H1 (cell line): ENCODE results near the gene TSPEAR. TPM values are rescaled to one million over a fixed set of nuclear protein-coding genes. Genes with fewer than 3 reads are reported as not detected.

Source experiments
- CTCF ChIA-PET: fragments of 300-600 bp; sonication (Branson Sonifier 250); formaldehyde crosslinking; loops from one replicate; lab custom pipeline; 2021; ENCODE audit not compliant: partially characterized antibody; lab: Charles Lee
- POLR2A ChIA-PET: fragments of 300-600 bp; sonication (Branson Sonifier 250); formaldehyde crosslinking; loops from one replicate; lab custom pipeline; 2021; ENCODE audit warnings: inconsistent platforms; ENCODE audit not compliant: partially characterized antibody; lab: Charles Lee
- DNase-seq, 2 experiments: peaks; one replicate each; pipeline versions ENCODE4 v3.0.0 to v3.0.0-alpha.2; 2010 to 2022; ENCODE audit warnings: low spot score in 2 of 2, low read depth in 1 of 2, mixed read lengths in 1 of 2
- FAIRE-seq: peaks from 2 replicates; lab custom pipeline; 2011; peaks lifted over from hg19 to GRCh38; lab: Jason Lieb, UNC
- H2AFZ ChIP-seq: 2 replicates; pipeline ENCODE4 v1.8.1; 2012; ENCODE audit warnings: low read length, inconsistent platforms
- H2AK5ac ChIP-seq: 2 replicates; pipeline ENCODE4 v1.6.1; 2013; ENCODE audit warnings: low read depth, low read length
- H2BK120ac ChIP-seq: replicated peaks from 2 replicates; pipeline ENCODE3; 2013; ENCODE audit warnings: low read depth, low read length, inconsistent platforms
- H2BK12ac ChIP-seq: 2 replicates; pipeline ENCODE4 v1.6.1; 2013; ENCODE audit warnings: low read depth, low read length
- H2BK15ac ChIP-seq: 2 replicates; pipeline ENCODE4 v1.6.1; 2013; ENCODE audit warnings: low read length
- H2BK20ac ChIP-seq: 2 replicates; pipeline ENCODE4 v1.6.1; 2013; ENCODE audit warnings: low read length
- H2BK5ac ChIP-seq: 2 replicates; pipeline ENCODE4 v1.6.1; 2013; ENCODE audit warnings: low read depth, low read length
- H3K14ac ChIP-seq: 2 replicates; pipeline ENCODE4 v1.6.1; 2013; ENCODE audit warnings: inconsistent platforms; ENCODE audit not compliant: insufficient read length
- H3K18ac ChIP-seq: 2 replicates; pipeline ENCODE4 v1.6.1; 2013; ENCODE audit warnings: low read length; ENCODE audit errors: extremely low read depth
- H3K23ac ChIP-seq: 2 replicates; pipeline ENCODE4 v1.6.1; 2013; ENCODE audit warnings: inconsistent platforms; ENCODE audit not compliant: insufficient read length
- H3K23me2 ChIP-seq: 2 replicates; pipeline ENCODE4 v1.6.1; 2013; ENCODE audit warnings: low read depth, low read length
- H3K27ac ChIP-seq: 2 replicates; pipeline ENCODE4 v1.6.1; 2011; ENCODE audit warnings: low read depth, low read length, inconsistent platforms
- H3K27me3 ChIP-seq, 4 experiments: replicated peaks in 1 of 4; 1 replicate in 1 of 4; 2 replicates in 3 of 4; pipeline versions ENCODE4 v1.6.1 to v1.8.1; 2011 to 2013; ENCODE audit warnings: low read length in 3 of 4, mild to moderate bottlenecking in 3 of 4, inconsistent platforms in 2 of 4, mixed read lengths in 2 of 4, moderate library complexity in 1 of 4; ENCODE audit not compliant: control insufficient read depth in 3 of 4, insufficient read depth in 3 of 4; ENCODE audit errors: extremely low read depth in 1 of 4
- H3K36me3 ChIP-seq, 4 experiments: 2 replicates each; pipeline versions ENCODE4 v1.6.1 to v1.8.1; 2011 to 2013; ENCODE audit warnings: mild to moderate bottlenecking in 4 of 4, low read length in 3 of 4, moderate library complexity in 2 of 4, control low read depth in 1 of 4, inconsistent platforms in 1 of 4; ENCODE audit not compliant: insufficient read depth in 4 of 4, control insufficient read depth in 2 of 4
- H3K4ac ChIP-seq: replicated peaks from 2 replicates; pipeline ENCODE3; 2013; ENCODE audit warnings: low read length, low read depth, mixed read lengths, inconsistent platforms; ENCODE audit not compliant: insufficient read length
- H3K4me1 ChIP-seq, 4 experiments: replicated peaks in 1 of 4; 1 replicate in 1 of 4; 2 replicates in 3 of 4; pipeline versions ENCODE4 v1.6.1 to v1.8.1; 2011 to 2013; ENCODE audit warnings: low read length in 3 of 4, inconsistent platforms in 2 of 4, mixed read lengths in 1 of 4; ENCODE audit not compliant: insufficient read depth in 4 of 4, control insufficient read depth in 3 of 4
- H3K4me2 ChIP-seq, 2 experiments: 2 replicates each; pipeline versions ENCODE4 v1.6.1 to v1.8.1; 2011 to 2013; ENCODE audit warnings: low read depth in 2 of 2, low read length in 2 of 2, control low read depth in 1 of 2, inconsistent platforms in 1 of 2, mild to moderate bottlenecking in 1 of 2; ENCODE audit not compliant: insufficient read depth in 1 of 2
- H3K4me3 ChIP-seq, 4 experiments: fragments of 200-600, 300-600 bp in 1 of 4; sonication (generic), shearing (Covaris generic), sonication (Bioruptor Twin) in 1 of 4; 2 replicates each; pipeline versions ENCODE4 v1.5.1 to v1.8.1; 2011 to 2016; ENCODE audit warnings: low read length in 4 of 4, low read depth in 3 of 4, control low read depth in 2 of 4, inconsistent platforms in 2 of 4, mild to moderate bottlenecking in 2 of 4, mixed read lengths in 1 of 4, moderate library complexity in 1 of 4; ENCODE audit not compliant: insufficient read depth in 2 of 4; ENCODE audit errors: extremely low read depth in 1 of 4
- H3K56ac ChIP-seq: replicated peaks from 2 replicates; pipeline ENCODE3; 2013; ENCODE audit warnings: low read depth, mild to moderate bottlenecking, mixed read lengths, low read length, inconsistent platforms; ENCODE audit not compliant: insufficient read length
- H3K79me1 ChIP-seq: 2 replicates; pipeline ENCODE4 v1.6.1; 2013; ENCODE audit warnings: low read depth, low read length, control low read depth
- H3K79me2 ChIP-seq, 2 experiments: 2 replicates each; pipeline versions ENCODE4 v1.6.1 to v1.8.1; 2012 to 2013; ENCODE audit warnings: low read length in 2 of 2, mild to moderate bottlenecking in 2 of 2, inconsistent platforms in 1 of 2; ENCODE audit not compliant: insufficient read depth in 2 of 2, control insufficient read depth in 1 of 2
- H3K9ac ChIP-seq, 4 experiments: replicated peaks in 1 of 4; 1 replicate in 1 of 4; 2 replicates in 3 of 4; pipeline versions ENCODE4 v1.6.1 to v1.8.1; 2011 to 2013; ENCODE audit warnings: low read depth in 3 of 4, low read length in 3 of 4, control low read depth in 2 of 4, mild to moderate bottlenecking in 2 of 4, moderate library complexity in 2 of 4, inconsistent platforms in 1 of 4; ENCODE audit errors: extremely low read depth in 1 of 4
- H3K9me3 ChIP-seq, 2 experiments: 2 replicates each; pipeline versions ENCODE4 v1.6.1 to v1.8.1; 2012 to 2013; ENCODE audit warnings: mild to moderate bottlenecking in 2 of 2, moderate library complexity in 2 of 2, control low read depth in 1 of 2, inconsistent platforms in 1 of 2, low read depth in 1 of 2, low read length in 1 of 2, mixed read lengths in 1 of 2; ENCODE audit not compliant: insufficient read depth in 2 of 2
- H4K20me1 ChIP-seq, 2 experiments: replicated peaks in 1 of 2; 2 replicates each; pipeline versions ENCODE3 to v1.8.1; 2011 to 2013; ENCODE audit warnings: inconsistent platforms in 2 of 2, low read length in 2 of 2, mild to moderate bottlenecking in 1 of 2; ENCODE audit not compliant: insufficient read depth in 2 of 2, control insufficient read depth in 1 of 2
- H4K5ac ChIP-seq: 2 replicates; pipeline ENCODE4 v1.6.1; 2013; ENCODE audit warnings: low read length, low read depth, mixed read lengths, inconsistent platforms; ENCODE audit not compliant: insufficient read length
- H4K8ac ChIP-seq: 2 replicates; pipeline ENCODE4 v1.8.0; 2013; ENCODE audit warnings: mild to moderate bottlenecking, moderate library complexity, low read length, inconsistent platforms; ENCODE audit not compliant: insufficient read depth; ENCODE audit errors: extremely low read depth
- H4K91ac ChIP-seq: replicated peaks from 2 replicates; pipeline ENCODE3; 2013; ENCODE audit warnings: low read length, mixed read lengths, inconsistent platforms; ENCODE audit not compliant: insufficient read length
- ATF2 ChIP-seq: IDR thresholded peaks from 2 replicates; pipeline ENCODE4 v1.6.1; 2012; ENCODE audit warnings: low read length, inconsistent platforms
- PHF8 ChIP-seq: fragments of 200-600 bp; sonication (generic); conservative IDR thresholded peaks from 2 replicates; pipeline ENCODE4 v1.7.1; 2012; ENCODE audit warnings: low read depth, mild to moderate bottlenecking, inconsistent platforms, low read length, moderate library complexity
- WGBS, 2 experiments: shearing (Covaris generic) in 1 of 2; methylation state at CpG; one replicate each; pipeline versions ENCODE4 v1.1.6 to v1.1.7; 2013 to 2015; ENCODE audit warnings: low lambda C conversion rate in 2 of 2, mixed read lengths in 2 of 2, inconsistent platforms in 1 of 2, low coverage in 1 of 2, missing lambda C conversion rate in 1 of 2; ENCODE audit not compliant: insufficient replicate concordance in 2 of 2, insufficient coverage in 1 of 2, insufficient read length in 1 of 2; ENCODE audit errors: extremely low coverage in 1 of 2, missing lambda C conversion rate in 1 of 2; 5-methylcytosine and 5-hydroxymethylcytosine counted together
- polyA plus RNA-seq, 7 experiments: library from polyadenylated mRNA; depleted of rRNA in 3 of 7; stranded (reverse) in 5 of 7; unstranded in 2 of 7; fragments of >200 nt in 5 of 7; fragments of 200-250 nt in 2 of 7; gene quantifications; 1 replicate in 5 of 7; 2 replicates in 1 of 7; 4 replicates in 1 of 7; pipeline versions ENCODE4 v1.2.1 to v1.2.3, GENCODE V29; 2011 to 2013; ENCODE audit warnings: missing spikeins in 2 of 7, mixed read lengths in 2 of 7
- total RNA-seq: library from RNA; stranded (reverse); fragmentation: NEBNext Ultra II Directional; extraction: Animal tissue kit (Norgen Biotek cat#: 25700); gene quantifications from 2 replicates; pipeline ENCODE4 v1.2.1, GENCODE V29; 2021

The TSPEAR gene
- total and polyA plus RNA-seq, 2 of the 8 experiments (the other 6 are each of a cell fraction or from before 2014, with no cell fraction given): 0.58 to 0.89 TPM

GRCh38 chr21:44475266-44475845 is 236.0 kb downstream of the TSPEAR start:
- no peaks in the 10 kb centered on the region for H3K79me1 ChIP-seq
- CTCF ChIA-PET: interaction anchor here (0.6 to 1.8 kb wide), 2 partner anchors 8 to 183 kb away, joined by 3 to 5 read pairs; no protein-coding TSS in a partner anchor
- H2BK12ac ChIP-seq: no peak overlapping the region
- 89% methylated on average over 17 of the region's 17 CpGs; no CpG with 5 or more reads in 1 of the 2 experiments for WGBS, 2 experiments
- no peak overlapping the region for H3K9ac ChIP-seq
- no peak overlapping the region for H3K56ac ChIP-seq
- H3K14ac ChIP-seq: no peak overlapping the region
- no peak overlapping the region for H3K4ac ChIP-seq
- no peak overlapping the region for H4K8ac ChIP-seq
- no peaks in the 10 kb centered on the region for H3K9me3 ChIP-seq
- H2AFZ ChIP-seq: no peak overlapping the region
- H2BK20ac ChIP-seq: no peak overlapping the region
- no peaks in the 10 kb centered on the region for H3K4me1 ChIP-seq
- no peak overlapping the region for H3K27ac ChIP-seq
- H3K79me2 ChIP-seq: no peaks in the 10 kb centered on the region
- TF ChIP-seq ATF2 (no peak), PHF8 (no peak)
- FAIRE-seq (no peak), DNase-seq (no peak)
- no peak overlapping the region for H2BK5ac ChIP-seq
- no peak overlapping the region for H2BK120ac ChIP-seq
- H3K23me2 ChIP-seq: no peaks in the 10 kb centered on the region
- no peak overlapping the region for H4K91ac ChIP-seq
- no peaks in the 10 kb centered on the region for H3K36me3 ChIP-seq
- H3K27me3 ChIP-seq: no peaks in the 10 kb centered on the region
- no peak overlapping the region for H2BK15ac ChIP-seq
- no peak overlapping the region for H2AK5ac ChIP-seq
- no peak overlapping the region for H4K5ac ChIP-seq
- H3K4me3 ChIP-seq: no peak overlapping the region
- no peak overlapping the region for H3K4me2 ChIP-seq
- H3K18ac ChIP-seq: no peak overlapping the region
- H4K20me1 ChIP-seq: peaks cover 0 to 2% of the 10 kb centered on the region in 2 experiments
- POLR2A ChIA-PET: interaction anchor here (0.6 kb wide), 1 partner anchor 169 kb away, joined by 6 read pairs; no protein-coding TSS in a partner anchor
- H3K23ac ChIP-seq: no peak overlapping the region
